Loucy (cell line): ENCODE data around the gene FGFRL1.

Experiments used
- H2AFZ ChIP-seq: fragments of 200-600 bp; sonication (generic); 2 replicates; pipeline ENCODE4 v1.6.0; 2016; ENCODE audit warnings: antibody characterized with exemption, mild to moderate bottlenecking, low read length, moderate library complexity
- H3F3A ChIP-seq: fragments of 200-600 bp; 2 replicates; pipeline ENCODE4 v1.6.0; 2016; ENCODE audit warnings: antibody characterized with exemption, low read depth, mild to moderate bottlenecking
- H3K27me3 ChIP-seq: fragments of 200-600 bp; sonication (generic); 2 replicates; pipeline ENCODE4 v1.6.1; 2014; ENCODE audit warnings: low read length, mild to moderate bottlenecking; ENCODE audit not compliant: insufficient read depth, poor library complexity, severe bottlenecking
- H3K36me3 ChIP-seq: fragments of 200-600 bp; sonication (generic); 2 replicates; pipeline ENCODE4 v1.6.1; 2016; ENCODE audit warnings: low read length; ENCODE audit not compliant: insufficient read depth
- H3K4me1 ChIP-seq: fragments of 200-600 bp; sonication (generic); 2 replicates; pipeline ENCODE4 v1.5.1; 2014; ENCODE audit warnings: low read length, mild to moderate bottlenecking; ENCODE audit not compliant: insufficient read depth, poor library complexity, severe bottlenecking
- H3K4me2 ChIP-seq: fragments of 200-600 bp; sonication (generic); 2 replicates; pipeline ENCODE4 v1.6.0; 2014; ENCODE audit warnings: antibody characterized with exemption, low read length, low read depth, mild to moderate bottlenecking; ENCODE audit not compliant: poor library complexity, severe bottlenecking
- H3K4me3 ChIP-seq: fragments of 200-600 bp; sonication (generic); 2 replicates; pipeline ENCODE4 v1.5.1; 2014; ENCODE audit warnings: low read length, mild to moderate bottlenecking, mixed read lengths; ENCODE audit not compliant: poor library complexity, severe bottlenecking
- H3K79me2 ChIP-seq: fragments of 200-600 bp; sonication (generic); 2 replicates; pipeline ENCODE4 v1.6.1; 2014; ENCODE audit warnings: low read length; ENCODE audit not compliant: insufficient read depth
- H3K9ac ChIP-seq: fragments of 200-600 bp; sonication (generic); 2 replicates; pipeline ENCODE4 v1.6.0; 2014; ENCODE audit warnings: mild to moderate bottlenecking, low read depth, low read length, moderate library complexity; ENCODE audit not compliant: poor library complexity, severe bottlenecking
- H3K9me2 ChIP-seq: fragments of 200-600 bp; sonication (generic); replicated peaks from 2 replicates; pipeline ENCODE4 v1.6.1; 2016; ENCODE audit warnings: low read depth, low read length, mixed read lengths
- H3K9me3 ChIP-seq: fragments of 200-600 bp; sonication (generic); 2 replicates; pipeline ENCODE4 v1.6.1; 2014; ENCODE audit warnings: mild to moderate bottlenecking, antibody characterized with exemption, low read length, low read depth; ENCODE audit not compliant: insufficient read depth
- H4K20me1 ChIP-seq: fragments of 200-600 bp; sonication (generic); 2 replicates; pipeline ENCODE4 v1.6.0; 2014; ENCODE audit warnings: antibody characterized with exemption, low read length, mild to moderate bottlenecking; ENCODE audit not compliant: insufficient read depth, poor library complexity, severe bottlenecking
- CTCF ChIP-seq: fragments of 200-600 bp; sonication (generic); conservative IDR thresholded peaks from 2 replicates; pipeline ENCODE4 v1.5.1; 2014; ENCODE audit warnings: mild to moderate bottlenecking, antibody characterized with exemption, low read length
- EZH2phosphoT487 ChIP-seq: fragments of 200-600 bp; IDR thresholded peaks from 2 replicates; pipeline ENCODE4 v1.6.1; 2018; ENCODE audit warnings: antibody characterized with exemption, mild to moderate bottlenecking, moderate library complexity, borderline replicate concordance

Gene FGFRL1, protein sequence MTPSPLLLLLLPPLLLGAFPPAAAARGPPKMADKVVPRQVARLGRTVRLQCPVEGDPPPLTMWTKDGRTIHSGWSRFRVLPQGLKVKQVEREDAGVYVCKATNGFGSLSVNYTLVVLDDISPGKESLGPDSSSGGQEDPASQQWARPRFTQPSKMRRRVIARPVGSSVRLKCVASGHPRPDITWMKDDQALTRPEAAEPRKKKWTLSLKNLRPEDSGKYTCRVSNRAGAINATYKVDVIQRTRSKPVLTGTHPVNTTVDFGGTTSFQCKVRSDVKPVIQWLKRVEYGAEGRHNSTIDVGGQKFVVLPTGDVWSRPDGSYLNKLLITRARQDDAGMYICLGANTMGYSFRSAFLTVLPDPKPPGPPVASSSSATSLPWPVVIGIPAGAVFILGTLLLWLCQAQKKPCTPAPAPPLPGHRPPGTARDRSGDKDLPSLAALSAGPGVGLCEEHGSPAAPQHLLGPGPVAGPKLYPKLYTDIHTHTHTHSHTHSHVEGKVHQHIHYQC

GRCh38 chr4:1011022-1011665 is at the start of gene FGFRL1:
Gene FGFRL1, plus strand, starts transcription at chr4:1011626. Its CDS starts 860 bp downstream, at chr4:1012486.
- Histone ChIP-seq H3K9me3 (no peaks in the 10 kb centered on the region), H2AFZ (peak within 1 kb of the TSS; percentile 60), H3K79me2 (peaks cover 17% of the 10 kb centered on the region; the same call in 1 of the 2 replicates), H3K36me3 (no peaks in the 10 kb centered on the region), H3K4me2 (peak within 1 kb of the TSS; percentile 74), H3K4me1 (peaks cover 27% of the 10 kb centered on the region), H3K4me3 (peak within 1 kb of the TSS; percentile 77), H3F3A (no peaks in the 10 kb centered on the region), H3K9me2 (no peaks in the 10 kb centered on the region), H3K27me3 (peaks cover 11% of the 10 kb centered on the region), H4K20me1 (peaks cover 18% of the 10 kb centered on the region), H3K9ac (peak within 1 kb of the TSS; percentile 67)
- TF ChIP-seq EZH2phosphoT487, result no peak
- TF ChIP-seq CTCF, result no peak

DNA sequence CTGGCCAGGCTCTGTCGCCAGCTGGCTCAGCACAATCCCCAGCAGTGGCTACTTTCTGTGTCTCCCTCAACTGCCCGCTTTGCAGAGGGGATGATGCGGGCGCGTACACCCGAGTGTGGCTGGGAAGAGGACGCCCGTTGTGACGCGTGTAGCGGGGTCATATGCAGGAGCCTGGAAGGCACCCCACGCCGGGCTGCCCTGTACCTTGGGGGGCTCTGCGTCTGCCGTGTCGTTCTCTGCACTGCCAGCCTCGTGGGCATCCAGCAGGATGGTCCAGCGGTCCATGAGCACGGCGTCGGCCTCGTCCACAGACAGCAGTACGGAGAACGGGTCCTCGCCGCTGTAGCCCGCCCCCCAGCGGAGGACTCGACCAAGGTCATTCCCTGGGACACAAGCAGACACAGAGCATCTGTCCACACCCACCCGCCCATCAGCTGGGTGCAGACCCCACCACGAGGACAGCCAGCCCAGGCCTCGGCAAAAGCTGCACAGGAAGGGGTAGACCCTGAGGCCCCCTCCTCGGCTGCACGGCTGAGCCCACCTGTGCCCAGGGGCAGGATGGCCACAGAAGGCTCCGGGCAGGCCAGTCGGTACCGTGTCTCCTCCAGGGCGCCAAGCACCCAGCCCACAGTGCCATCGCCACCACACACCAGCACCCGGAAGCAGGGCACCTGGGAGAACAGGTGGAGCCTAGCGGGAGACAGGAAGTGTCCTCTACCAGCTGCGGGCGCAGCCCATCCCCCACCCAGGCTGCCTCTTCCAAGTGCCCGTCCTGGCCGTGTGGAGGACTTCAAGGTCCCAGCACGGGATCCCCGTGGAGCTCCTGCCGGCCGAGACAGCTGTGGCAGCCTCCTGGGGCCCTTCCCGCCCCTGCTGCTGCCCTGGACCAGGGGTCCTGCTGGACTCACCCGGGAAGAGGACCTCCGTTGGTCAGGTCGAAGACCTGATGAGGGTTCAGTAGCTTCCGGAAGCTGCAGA is 48.9 kb upstream of the FGFRL1 start:
- H3K36me3 ChIP-seq, result no peaks in the 10 kb centered on the region
- no peak for TF ChIP-seq CTCF
- TF ChIP-seq EZH2phosphoT487, result no peak
- no peak overlapping the region for H2AFZ ChIP-seq
- H3K4me1 ChIP-seq, result no peaks in the 10 kb centered on the region
- no peak overlapping the region for H3K4me2 ChIP-seq
- H3K27me3 ChIP-seq, result no peaks in the 10 kb centered on the region
- H4K20me1 ChIP-seq, result no peaks in the 10 kb centered on the region
- H3K9ac ChIP-seq, result no peak overlapping the region
- H3K4me3 ChIP-seq, result no peak overlapping the region
- no peaks in the 10 kb centered on the region for H3K9me3 ChIP-seq
- H3K79me2 ChIP-seq, result no peaks in the 10 kb centered on the region
- no peaks in the 10 kb centered on the region for H3K9me2 ChIP-seq
- no peaks in the 10 kb centered on the region for H3F3A ChIP-seq
